CD4-positive, alpha-beta T cell (primary cell): ENCODE data around the gene TAS2R41. TPM values are rescaled to one million over a fixed set of nuclear protein-coding genes. Genes with fewer than 3 reads are reported as not detected.

Experiments used
- ATAC-seq: fragments of 200-7000 bp; cut with Tn5 transposase; one replicate; pipeline ENCODE4 v1.10.0; 2022; ENCODE audit warnings: mild to moderate bottlenecking; ENCODE audit not compliant: poor library complexity
- CTCF ChIA-PET: fragments of 350-600 bp; sonication (Branson Sonifier 250); formaldehyde crosslinking; loops from one replicate; lab custom pipeline; 2021; ENCODE audit warnings: antibody characterized with exemption, inconsistent platforms; lab: Charles Lee
- POLR2A ChIA-PET: fragments of 350-600 bp; sonication (Branson Sonifier 250); formaldehyde crosslinking; loops from one replicate; lab custom pipeline; 2021; ENCODE audit warnings: antibody characterized with exemption, inconsistent platforms; lab: Charles Lee
- DNase-seq, 14 experiments: peaks; one replicate each; pipeline ENCODE4 v3.0.0-alpha.2; 2013 to 2020; ENCODE audit warnings: mixed read lengths in 2 of 14
- H3K27ac ChIP-seq, 2 donors: one replicate each; pipeline versions ENCODE4 v1.5.1 to v1.7.0; 2013; ENCODE audit warnings: low read length in 2 of 2, low read depth in 1 of 2, mild to moderate bottlenecking in 1 of 2
- H3K27me3 ChIP-seq, 2 experiments: 1 replicate in 1 of 2; 2 replicates in 1 of 2; pipeline versions ENCODE4 v1.6.1 to v1.7.0; 2013; ENCODE audit warnings: low read length in 2 of 2, control low read depth in 1 of 2, mild to moderate bottlenecking in 1 of 2, moderate library complexity in 1 of 2; ENCODE audit not compliant: insufficient read depth in 2 of 2, control insufficient read depth in 1 of 2
- H3K36me3 ChIP-seq: one replicate; pipeline ENCODE4 v1.6.1; 2013; ENCODE audit warnings: low read length, control low read depth; ENCODE audit not compliant: insufficient read depth
- H3K4me1 ChIP-seq: one replicate; pipeline ENCODE4 v1.6.1; 2013; ENCODE audit warnings: low read length, control low read depth; ENCODE audit not compliant: insufficient read depth
- H3K4me3 ChIP-seq: one replicate; pipeline ENCODE4 v1.5.1; 2013; ENCODE audit warnings: mild to moderate bottlenecking, low read length, moderate library complexity
- H3K9me3 ChIP-seq, 2 experiments: 1 replicate in 1 of 2; 2 replicates in 1 of 2; pipeline versions ENCODE4 v1.6.1 to v1.7.0; 2013; ENCODE audit warnings: low read length in 2 of 2, mild to moderate bottlenecking in 2 of 2, control low read depth in 1 of 2, moderate library complexity in 1 of 2; ENCODE audit not compliant: control insufficient read depth in 1 of 2, insufficient read depth in 1 of 2
- H3K27ac Mint-ChIP-seq: one replicate; pipeline ENCODE4 v1.8.0; 2020; ENCODE audit warnings: mixed read lengths
- H3K27me3 Mint-ChIP-seq: one replicate; pipeline ENCODE4 v1.8.0; 2021; ENCODE audit warnings: mixed read lengths
- H3K36me3 Mint-ChIP-seq: one replicate; pipeline ENCODE4 v1.8.0; 2021; ENCODE audit warnings: low read depth, mixed read lengths
- H3K4me1 Mint-ChIP-seq: one replicate; pipeline ENCODE4 v1.8.0; 2021; ENCODE audit warnings: low read depth, mixed read lengths
- H3K4me3 Mint-ChIP-seq: one replicate; pipeline ENCODE4 v1.8.0; 2020; ENCODE audit warnings: mild to moderate bottlenecking, mixed read lengths
- H3K9me3 Mint-ChIP-seq: one replicate; pipeline ENCODE4 v1.8.0; 2020; ENCODE audit warnings: mixed read lengths
- CTCF ChIP-seq: fragments of 200-600 bp; IDR thresholded peaks from one replicate; pipeline ENCODE4 v1.8.0; 2022; ENCODE audit warnings: antibody characterized with exemption, mild to moderate bottlenecking
- intact Hi-C, 2 experiments: fragments of 100-400 bp; cut with DNase I in 1 of 2; cut with micrococcal nuclease in 1 of 2; formaldehyde crosslinking; loops; one replicate each; pipeline versions ENCODE4 v1.15.1 to v1.9.0; 2023 to 2025; cut with DNase I, micrococcal nuclease
- total RNA-seq, 174 experiments: library from RNA in 2 of 174; stranded (reverse) in 2 of 174; gene quantifications; one replicate each; pipeline ENCODE4 v1.2.3 and lab custom pipeline; 2021 to 2026

TAS2R41 gene
- total RNA-seq, 2 experiments from 2014 or later, result 0.69 to 0.73 TPM

GRCh38 chr7:143504215-143504936, 26.7 kb downstream of the TAS2R41 start:
- Mint-ChIP-seq H3K36me3 (peaks cover 60% of the 10 kb centered on the region), H3K27me3 (no peaks in the 10 kb centered on the region), H3K27ac (no peak overlapping the region), H3K9me3 (peaks cover 2% of the 10 kb centered on the region), H3K4me3 (no peak overlapping the region), H3K4me1 (no peaks in the 10 kb centered on the region)
- CTCF ChIA-PET, result no interaction called here
- no peak for DNase-seq
- no peaks in the 10 kb centered on the region for H3K4me1 ChIP-seq
- ATAC-seq, result no peak
- no peak for TF ChIP-seq CTCF
- peaks cover 2% of the 10 kb centered on the region for H3K36me3 ChIP-seq
- no peak overlapping the region for H3K4me3 ChIP-seq
- intact Hi-C loops, result no loop called here
- no peak overlapping the region for H3K27ac ChIP-seq
- H3K9me3 ChIP-seq, result no peaks in the 10 kb centered on the region
- POLR2A ChIA-PET, result no interaction called here
- H3K27me3 ChIP-seq, result no peaks in the 10 kb centered on the region

GRCh38 chr7:143504937-143505297, 27.2 kb downstream of the TAS2R41 start:
- peaks cover 57% of the 10 kb centered on the region for H3K36me3 Mint-ChIP-seq
- CTCF ChIA-PET, result no interaction called here
- no peak overlapping the region for H3K27ac ChIP-seq
- no peak overlapping the region for H3K4me3 Mint-ChIP-seq
- no peaks in the 10 kb centered on the region for H3K4me1 ChIP-seq
- TF ChIP-seq CTCF, result no peak
- POLR2A ChIA-PET, result no interaction called here
- H3K4me3 ChIP-seq, result no peak overlapping the region
- H3K36me3 ChIP-seq, result peaks cover 2% of the 10 kb centered on the region
- H3K9me3 Mint-ChIP-seq, result peaks cover 2% of the 10 kb centered on the region
- H3K4me1 Mint-ChIP-seq, result no peaks in the 10 kb centered on the region
- no peaks in the 10 kb centered on the region for H3K9me3 ChIP-seq
- no peak overlapping the region for H3K27ac Mint-ChIP-seq
- DNase-seq (no peak), ATAC-seq (no peak)
- H3K27me3 ChIP-seq, result no peaks in the 10 kb centered on the region
- no peaks in the 10 kb centered on the region for H3K27me3 Mint-ChIP-seq
- intact Hi-C loops, result no loop called here

GRCh38 chr7:143505838-143506237, 28.2 kb downstream of the TAS2R41 start:
- Histone ChIP-seq H3K4me3 (no peak overlapping the region), H3K36me3 (peaks cover 2% of the 10 kb centered on the region), H3K27ac (no peak overlapping the region), H3K4me1 (no peaks in the 10 kb centered on the region), H3K9me3 (peaks cover 0 to 3% of the 10 kb centered on the region in 2 experiments), H3K27me3 (no peaks in the 10 kb centered on the region)
- ATAC-seq (no peak), DNase-seq (no peak)
- Mint-ChIP-seq H3K9me3 (peaks cover 2% of the 10 kb centered on the region), H3K36me3 (peaks cover 54% of the 10 kb centered on the region), H3K4me3 (no peak overlapping the region), H3K27me3 (no peaks in the 10 kb centered on the region), H3K27ac (no peak overlapping the region), H3K4me1 (no peaks in the 10 kb centered on the region)
- TF ChIP-seq CTCF, result no peak
- intact Hi-C loops, result no loop called here
- ChIA-PET POLR2A (no interaction called here), CTCF (no interaction called here)
